Measurements from ENCODE around the gene B2M.
"Not testable (repeated sequence)": the region's sequence is repeated elsewhere in the genome, so short reads cannot be mapped to it uniquely, and the experiment has no call there.

The B2M gene

GRCh38 chr15:44711096-44711742 is at the start of gene B2M, which contains the start of gene PATL2:
Gene B2M, plus strand, starts transcription at chr15:44711517. Its CDS starts 30 bp downstream, at chr15:44711547.
Gene PATL2, minus strand, starts transcription at chr15:44711323. Its CDS starts 34,833 bp downstream, at chr15:44676490.
- DNase-seq (ENCODE audit: low spot score): peak; percentile 98

GRCh38 chr15:44661576-44661975 is 49.7 kb upstream of the B2M start:
- no peak for DNase-seq (ENCODE audit: low spot score)

- peak; percentile 89 for DNase-seq (ENCODE audit: low spot score)
Observed at GRCh38 chr15:44662478-44663409, 48.6 kb upstream of the B2M start.

- peak; percentile 100 for DNase-seq (ENCODE audit: low spot score)
Observed at GRCh38 chr15:44663410-44664308, 47.7 kb upstream of the B2M start, which contains the start of gene SPG11. Gene SPG11, minus strand, starts transcription at chr15:44663662. Its CDS starts 15 bp downstream, at chr15:44663647.

GRCh38 chr15:44666210-44667038 is 44.9 kb upstream of the B2M start:
- no peak for DNase-seq (ENCODE audit: low spot score)

GRCh38 chr15:44667039-44667360 is 44.3 kb upstream of the B2M start:
- DNase-seq (ENCODE audit: low spot score): no peak

GRCh38 chr15:44668921-44669320 is 42.4 kb upstream of the B2M start:
- DNase-seq (ENCODE audit: low spot score): no peak

- no peak for DNase-seq (ENCODE audit: low spot score)
Observed at GRCh38 chr15:44670087-44670950, 41.0 kb upstream of the B2M start.

- no peak for DNase-seq (ENCODE audit: low spot score)
Observed at GRCh38 chr15:44673639-44674038, 37.7 kb upstream of the B2M start.

- no peak for DNase-seq (ENCODE audit: low spot score)
Observed at GRCh38 chr15:44675911-44676310, 35.4 kb upstream of the B2M start.

- peak; percentile 34 for DNase-seq (ENCODE audit: low spot score)
Observed at GRCh38 chr15:44676676-44677075, 34.6 kb upstream of the B2M start.

GRCh38 chr15:44682211-44682610 is 29.1 kb upstream of the B2M start:
- peak; percentile 24 for DNase-seq (ENCODE audit: low spot score)

GRCh38 chr15:44682809-44683682 is 28.3 kb upstream of the B2M start:
- peak; percentile 84 for DNase-seq (ENCODE audit: low spot score)

- DNase-seq (ENCODE audit: low spot score): not testable (repeated sequence)
Observed at GRCh38 chr15:44689318-44689717, 22.0 kb upstream of the B2M start.

GRCh38 chr15:44690245-44690644 is 21.1 kb upstream of the B2M start:
- DNase-seq (ENCODE audit: low spot score): not testable (repeated sequence)

GRCh38 chr15:44692659-44693058 is 18.7 kb upstream of the B2M start:
- no peak for DNase-seq (ENCODE audit: low spot score)

GRCh38 chr15:44694416-44694815 is 16.9 kb upstream of the B2M start:
- DNase-seq (ENCODE audit: low spot score): no peak

- DNase-seq (ENCODE audit: low spot score): no peak
Observed at GRCh38 chr15:44695294-44695693, 16.0 kb upstream of the B2M start.

- no peak for DNase-seq (ENCODE audit: low spot score)
Observed at GRCh38 chr15:44697014-44697413, 14.3 kb upstream of the B2M start.
